ENCODE data around the gene ANAPC4. TPM values are rescaled to one million over a fixed set of nuclear protein-coding genes. Genes with fewer than 3 reads are reported as not detected.
"Not testable (repeated sequence)": the region's sequence is repeated elsewhere in the genome, so short reads cannot be mapped to it uniquely, and the experiment has no call there.

ANAPC4 gene, protein sequence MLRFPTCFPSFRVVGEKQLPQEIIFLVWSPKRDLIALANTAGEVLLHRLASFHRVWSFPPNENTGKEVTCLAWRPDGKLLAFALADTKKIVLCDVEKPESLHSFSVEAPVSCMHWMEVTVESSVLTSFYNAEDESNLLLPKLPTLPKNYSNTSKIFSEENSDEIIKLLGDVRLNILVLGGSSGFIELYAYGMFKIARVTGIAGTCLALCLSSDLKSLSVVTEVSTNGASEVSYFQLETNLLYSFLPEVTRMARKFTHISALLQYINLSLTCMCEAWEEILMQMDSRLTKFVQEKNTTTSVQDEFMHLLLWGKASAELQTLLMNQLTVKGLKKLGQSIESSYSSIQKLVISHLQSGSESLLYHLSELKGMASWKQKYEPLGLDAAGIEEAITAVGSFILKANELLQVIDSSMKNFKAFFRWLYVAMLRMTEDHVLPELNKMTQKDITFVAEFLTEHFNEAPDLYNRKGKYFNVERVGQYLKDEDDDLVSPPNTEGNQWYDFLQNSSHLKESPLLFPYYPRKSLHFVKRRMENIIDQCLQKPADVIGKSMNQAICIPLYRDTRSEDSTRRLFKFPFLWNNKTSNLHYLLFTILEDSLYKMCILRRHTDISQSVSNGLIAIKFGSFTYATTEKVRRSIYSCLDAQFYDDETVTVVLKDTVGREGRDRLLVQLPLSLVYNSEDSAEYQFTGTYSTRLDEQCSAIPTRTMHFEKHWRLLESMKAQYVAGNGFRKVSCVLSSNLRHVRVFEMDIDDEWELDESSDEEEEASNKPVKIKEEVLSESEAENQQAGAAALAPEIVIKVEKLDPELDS
- total RNA-seq (10 to 100 TPM in 5 of 6 donors, 1 to 10 TPM in 1; 9.0 to 17.6 (median 13.7) TPM), polyA plus RNA-seq (10 to 100 TPM; 20.3 to 39.9 TPM)

DNA sequence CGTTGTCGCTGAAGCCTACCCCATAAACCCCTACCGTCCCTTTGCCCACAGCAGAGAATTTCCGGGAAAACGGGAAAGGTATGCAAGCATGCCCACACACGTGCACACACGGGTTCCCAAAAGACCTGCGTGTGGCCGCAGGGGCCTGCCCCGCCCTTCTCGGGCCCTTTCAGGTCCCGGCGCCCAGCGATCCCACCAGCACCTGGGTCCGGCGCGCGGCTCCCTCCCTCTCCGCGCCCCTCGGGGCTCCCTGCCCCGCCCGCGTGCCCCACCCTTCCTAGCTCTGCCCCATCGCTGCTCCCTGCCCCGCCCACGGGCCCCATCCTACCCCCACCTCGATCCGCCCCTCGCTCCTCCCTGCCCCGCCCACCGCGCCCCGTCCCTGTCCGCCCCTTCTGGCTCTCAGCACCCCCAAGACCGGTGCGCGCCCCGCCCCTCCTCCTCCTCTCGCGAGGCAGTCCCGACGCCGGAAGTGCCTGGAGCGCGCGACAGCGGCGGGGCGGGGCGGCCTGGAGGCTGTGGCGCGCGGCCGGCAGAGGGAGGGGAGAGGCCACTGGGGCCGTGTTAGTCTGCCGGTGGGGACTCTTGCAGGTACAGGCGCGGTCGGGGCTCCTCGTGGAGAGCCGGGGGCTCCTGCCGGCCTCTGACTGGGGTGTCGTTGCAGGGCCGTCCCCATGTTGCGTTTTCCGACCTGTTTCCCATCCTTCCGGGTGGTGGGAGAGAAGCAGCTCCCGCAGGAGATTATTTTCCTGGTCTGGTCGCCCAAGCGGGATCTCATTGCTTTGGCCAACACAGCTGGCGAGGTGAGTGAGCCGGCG is at the start of gene ANAPC4:
TSS of gene ANAPC4 (plus strand) at position 510 of the 818 bp plus-strand sequence. CDS start at position 675, 165 bp downstream.
- H3K27me3 ChIP-seq = no peaks in the 10 kb centered on the region
- H3K27ac ChIP-seq = peak within 1 kb of the TSS; percentile 45 to 75 (median 65)
- H3K9me3 ChIP-seq = no peaks in the 10 kb centered on the region
- TF ChIP-seq, protein P1, sequence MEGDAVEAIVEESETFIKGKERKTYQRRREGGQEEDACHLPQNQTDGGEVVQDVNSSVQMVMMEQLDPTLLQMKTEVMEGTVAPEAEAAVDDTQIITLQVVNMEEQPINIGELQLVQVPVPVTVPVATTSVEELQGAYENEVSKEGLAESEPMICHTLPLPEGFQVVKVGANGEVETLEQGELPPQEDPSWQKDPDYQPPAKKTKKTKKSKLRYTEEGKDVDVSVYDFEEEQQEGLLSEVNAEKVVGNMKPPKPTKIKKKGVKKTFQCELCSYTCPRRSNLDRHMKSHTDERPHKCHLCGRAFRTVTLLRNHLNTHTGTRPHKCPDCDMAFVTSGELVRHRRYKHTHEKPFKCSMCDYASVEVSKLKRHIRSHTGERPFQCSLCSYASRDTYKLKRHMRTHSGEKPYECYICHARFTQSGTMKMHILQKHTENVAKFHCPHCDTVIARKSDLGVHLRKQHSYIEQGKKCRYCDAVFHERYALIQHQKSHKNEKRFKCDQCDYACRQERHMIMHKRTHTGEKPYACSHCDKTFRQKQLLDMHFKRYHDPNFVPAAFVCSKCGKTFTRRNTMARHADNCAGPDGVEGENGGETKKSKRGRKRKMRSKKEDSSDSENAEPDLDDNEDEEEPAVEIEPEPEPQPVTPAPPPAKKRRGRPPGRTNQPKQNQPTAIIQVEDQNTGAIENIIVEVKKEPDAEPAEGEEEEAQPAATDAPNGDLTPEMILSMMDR (IDR thresholded peaks at IDR 0.05) = no peak
- 1 to 2% methylated on average over 46 to 74 of the region's 74 CpGs for WGBS, 2 donors
- intact Hi-C loops (cut with DNase I) = loop anchor here in 1 of 3 donors (10.0 kb wide), 1 partner anchor 202 kb away; no protein-coding TSS in a partner anchor
- DNase-seq = peak; percentile 93 to 98 (median 97)
- FAIRE-seq = no peak
- H3K4me1 ChIP-seq = peaks cover 0 to 10% (median 0%) of the 10 kb centered on the region in 3 donors
- H3K36me3 ChIP-seq = peaks cover 0 to 5% (median 0%) of the 10 kb centered on the region in 3 donors
- H3K4me3 ChIP-seq = peak within 1 kb of the TSS; percentile 58 to 98 (median 96)
- peak; percentile 97 to 99 (median 98) for ATAC-seq

DNA sequence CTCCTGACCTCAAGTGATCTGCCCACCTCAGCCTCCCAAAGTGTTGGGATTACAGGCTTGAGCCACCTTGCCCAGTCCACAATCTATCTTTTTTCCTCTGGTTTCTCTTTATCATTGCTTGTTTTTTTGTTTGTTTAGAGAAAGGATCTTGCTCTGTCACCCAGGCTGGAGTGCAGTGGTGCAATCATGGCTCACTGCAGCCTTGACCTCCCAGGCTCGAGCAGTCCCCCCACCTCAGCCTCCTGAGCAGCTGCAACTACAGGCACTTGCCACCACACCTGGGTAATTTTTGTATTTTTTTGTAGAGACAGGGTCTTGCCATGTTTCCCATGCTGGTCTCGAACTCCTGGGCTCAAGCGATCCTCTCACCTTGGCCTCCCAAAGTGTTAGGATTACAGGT is 48.6 kb upstream of the ANAPC4 start:
- FAIRE-seq; H3K36me3 ChIP-seq; H3K4me1 ChIP-seq; ATAC-seq; H3K27me3 ChIP-seq; H3K27ac ChIP-seq; intact Hi-C loops (cut with DNase I); H3K9me3 ChIP-seq; DNase-seq; H3K4me3 ChIP-seq: not testable (repeated sequence)
- WGBS, 2 donors = 92 to 95% methylated on average over 3 of the region's 3 CpGs

DNA sequence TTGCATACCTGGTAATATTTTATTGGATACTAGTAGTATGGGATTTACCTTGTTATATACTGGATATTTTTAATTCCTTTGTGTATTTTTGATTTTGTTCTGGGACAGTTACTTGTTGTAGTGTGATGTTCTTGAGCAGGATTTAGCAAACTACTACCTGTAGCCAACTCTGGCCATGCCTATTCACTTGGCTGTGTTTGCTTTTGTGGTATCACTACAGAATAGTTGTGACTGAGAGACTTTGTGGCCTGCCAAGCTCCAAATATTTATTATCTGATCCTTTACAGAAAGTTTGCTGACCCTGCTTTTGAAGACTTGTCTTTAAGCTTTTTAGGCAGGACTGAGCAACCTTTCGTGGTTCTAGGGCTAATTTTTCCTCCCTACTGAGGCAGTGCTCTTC is 46.7 kb upstream of the ANAPC4 start:
- no peak overlapping the region for H3K27ac ChIP-seq
- FAIRE-seq = no peak

DNA sequence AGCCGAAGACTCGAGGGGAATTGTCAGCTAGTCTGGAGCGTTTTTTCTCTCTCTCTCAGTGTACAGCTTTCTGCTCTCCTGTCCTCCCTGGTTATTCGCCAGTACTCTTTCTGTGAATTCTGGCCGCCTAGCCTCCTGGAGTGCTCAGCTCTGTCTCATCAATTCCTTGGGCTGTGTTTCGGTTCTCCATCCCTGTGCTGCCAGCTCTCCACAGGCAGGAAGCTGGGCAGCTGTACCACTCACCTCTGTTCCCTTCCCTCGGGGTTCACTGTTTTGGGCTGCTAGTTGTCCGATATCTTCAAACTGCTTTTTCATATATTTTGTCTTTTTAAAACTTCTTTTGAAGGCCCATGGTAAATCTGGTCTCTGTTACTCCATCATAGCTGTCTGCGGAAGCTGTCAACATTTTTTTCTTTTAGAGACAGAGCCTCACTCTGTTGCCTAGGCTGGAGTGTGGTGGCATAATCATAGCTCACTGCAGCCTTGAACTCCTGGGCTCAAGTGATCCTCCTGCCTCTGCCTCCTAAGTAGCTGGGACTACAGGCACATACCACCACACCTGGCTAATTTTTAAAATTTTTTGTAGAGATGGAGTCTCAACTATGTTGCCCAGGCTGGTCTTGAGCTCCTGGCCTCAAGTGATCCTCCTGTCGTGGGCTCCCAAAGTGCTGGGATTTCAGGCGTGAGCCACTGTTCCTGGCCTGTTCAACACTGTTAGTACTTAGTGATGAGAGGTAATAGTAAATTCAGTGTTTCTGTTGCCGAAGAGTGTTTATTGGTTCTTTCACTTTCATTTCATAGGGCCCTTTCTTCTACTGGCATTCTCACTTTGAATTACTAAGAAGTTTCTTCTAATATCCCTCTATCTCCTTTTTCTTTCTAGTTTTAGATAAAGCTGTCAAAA is 45.9 kb upstream of the ANAPC4 start:
- TF ChIP-seq, protein P1 (IDR thresholded peaks at IDR 0.05) = no peak
- ATAC-seq (no peak), FAIRE-seq (no peak), DNase-seq (no peak)
- no peaks in the 10 kb centered on the region for H3K4me1 ChIP-seq
- 86 to 87% methylated on average over 12 of the region's 12 CpGs for WGBS, 2 donors
- H3K4me3 ChIP-seq = no peak overlapping the region
- no peak overlapping the region for H3K27ac ChIP-seq
- intact Hi-C loops (cut with DNase I) = no loop called here
- H3K36me3 ChIP-seq = peaks cover 0 to 17% (median 0%) of the 10 kb centered on the region in 3 donors
- no peaks in the 10 kb centered on the region for H3K27me3 ChIP-seq
- H3K9me3 ChIP-seq = no peaks in the 10 kb centered on the region

More for the DNA sequence above, 46.7 kb upstream of the ANAPC4 start:
- Histone ChIP-seq H3K4me3 (no peak overlapping the region), H3K4me1 (no peaks in the 10 kb centered on the region), H3K9me3 (no peaks in the 10 kb centered on the region), H3K36me3 (peaks cover 0 to 12% (median 0%) of the 10 kb centered on the region in 3 donors), H3K27me3 (no peaks in the 10 kb centered on the region)
- 75 to 76% methylated on average over 1 of the region's 1 CpG for WGBS, 2 donors
- TF ChIP-seq, protein P1 (IDR thresholded peaks at IDR 0.05) = no peak
- intact Hi-C loops (cut with DNase I) = no loop called here
- DNase-seq (no peak), ATAC-seq (no peak)

All from pancreas (tissue), 10 donors.